ENCODE results near the gene ITGA5. TPM values are rescaled to one million over a fixed set of nuclear protein-coding genes. Genes with fewer than 3 reads are reported as not detected.

ITGA5 gene
- total RNA-seq, 1 donor from 2014 or later: 1.8 TPM

GRCh38 chr12:54405573-54405972, 13.5 kb downstream of the ITGA5 start:
- TF ChIP-seq CTCF (IDR thresholded peaks at IDR 0.05; ENCODE audit: partially characterized antibody, unreplicated experiment): no peak
- Mint-ChIP-seq H3K27me3 (ENCODE audit: unreplicated experiment) (peaks cover 11% of the 10 kb centered on the region), H3K4me1 (ENCODE audit: low read depth, unreplicated experiment) (no peaks in the 10 kb centered on the region), H3K9me3 (ENCODE audit: unreplicated experiment) (peaks cover 5% of the 10 kb centered on the region), H3K4me3 (ENCODE audit: unreplicated experiment) (no peak overlapping the region), H3K36me3 (ENCODE audit: unreplicated experiment) (no peaks in the 10 kb centered on the region), H3K27ac (ENCODE audit: unreplicated experiment) (no peak overlapping the region)
- no peak for DNase-seq

DNA sequence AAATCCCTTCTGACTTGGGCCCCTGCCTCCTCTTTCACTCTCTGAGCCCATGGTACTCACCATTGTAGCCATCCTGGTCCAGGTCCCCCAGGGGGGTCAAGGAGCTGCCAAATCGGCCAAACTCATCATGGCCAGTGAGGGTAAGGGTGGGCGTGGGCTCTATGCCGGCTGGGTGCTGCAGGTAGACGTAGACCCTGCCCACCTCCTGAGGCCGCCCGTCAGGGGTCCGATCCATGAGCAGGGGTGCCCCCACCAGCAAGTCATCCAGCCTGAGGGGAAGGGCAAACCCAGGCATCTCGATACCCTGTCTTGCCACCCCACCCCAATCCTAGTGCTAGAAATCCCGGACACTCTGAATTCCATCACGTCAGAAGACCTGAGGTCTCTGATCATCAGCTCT, 14.0 kb downstream of the ITGA5 start:
- H3K36me3 Mint-ChIP-seq (ENCODE audit: unreplicated experiment): no peaks in the 10 kb centered on the region
- H3K27ac Mint-ChIP-seq (ENCODE audit: unreplicated experiment): no peak overlapping the region
- H3K4me1 Mint-ChIP-seq (ENCODE audit: low read depth, unreplicated experiment): no peaks in the 10 kb centered on the region
- H3K27me3 Mint-ChIP-seq (ENCODE audit: unreplicated experiment): peaks cover 13% of the 10 kb centered on the region
- H3K9me3 Mint-ChIP-seq (ENCODE audit: unreplicated experiment): peaks cover 5% of the 10 kb centered on the region
- H3K4me3 Mint-ChIP-seq (ENCODE audit: unreplicated experiment): no peak overlapping the region
- no peak for DNase-seq
- no peak for TF ChIP-seq CTCF (IDR thresholded peaks at IDR 0.05; ENCODE audit: partially characterized antibody, unreplicated experiment)

GRCh38 chr12:54404061-54405004, 14.7 kb downstream of the ITGA5 start:
- no peak overlapping the region for H3K27ac Mint-ChIP-seq (ENCODE audit: unreplicated experiment)

DNA sequence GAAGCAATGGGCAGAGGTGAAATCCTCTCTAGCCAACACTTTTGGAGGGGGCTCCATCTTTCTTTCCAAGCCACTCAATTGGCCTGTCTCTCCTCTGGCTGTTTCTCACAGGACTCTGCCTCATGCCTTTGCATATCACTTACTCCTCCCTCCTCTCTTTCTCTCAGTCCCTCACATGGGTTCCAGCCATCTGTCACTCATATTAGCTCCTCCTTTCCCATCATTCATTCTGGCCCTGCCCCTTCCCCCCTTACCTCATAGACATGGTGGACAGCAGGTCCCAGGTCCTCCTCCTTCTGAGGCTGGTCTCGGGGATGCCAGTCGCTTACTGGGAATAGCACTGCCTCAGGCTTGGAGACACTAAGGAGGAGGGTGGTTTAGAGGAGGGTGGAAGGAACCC, 17.9 kb downstream of the ITGA5 start:
- H3K4me3 Mint-ChIP-seq (ENCODE audit: unreplicated experiment): no peak overlapping the region
- no peaks in the 10 kb centered on the region for H3K36me3 Mint-ChIP-seq (ENCODE audit: unreplicated experiment)
- peaks cover 5% of the 10 kb centered on the region for H3K9me3 Mint-ChIP-seq (ENCODE audit: unreplicated experiment)
- H3K27me3 Mint-ChIP-seq (ENCODE audit: unreplicated experiment): peaks cover 14% of the 10 kb centered on the region
- H3K4me1 Mint-ChIP-seq (ENCODE audit: low read depth, unreplicated experiment): peaks cover 2% of the 10 kb centered on the region
- DNase-seq: no peak
- no peak for TF ChIP-seq CTCF (IDR thresholded peaks at IDR 0.05; ENCODE audit: partially characterized antibody, unreplicated experiment)
- no peak overlapping the region for H3K27ac Mint-ChIP-seq (ENCODE audit: unreplicated experiment)

More at GRCh38 chr12:54404061-54405004, 14.7 kb downstream of the ITGA5 start:
- no peak overlapping the region for H3K4me3 Mint-ChIP-seq (ENCODE audit: unreplicated experiment)
- DNase-seq: peak; percentile 77
- H3K4me1 Mint-ChIP-seq (ENCODE audit: low read depth, unreplicated experiment): peaks cover under 1% of the 10 kb centered on the region
- H3K9me3 Mint-ChIP-seq (ENCODE audit: unreplicated experiment): peaks cover 5% of the 10 kb centered on the region
- no peaks in the 10 kb centered on the region for H3K36me3 Mint-ChIP-seq (ENCODE audit: unreplicated experiment)
- peaks cover 13% of the 10 kb centered on the region for H3K27me3 Mint-ChIP-seq (ENCODE audit: unreplicated experiment)
- peak; percentile 99 for TF ChIP-seq CTCF (IDR thresholded peaks at IDR 0.05; ENCODE audit: partially characterized antibody, unreplicated experiment)

Measured in glutamatergic neuron (in vitro differentiated cells).